Body of pancreas (tissue), 4 donors: ENCODE data around the gene UMODL1. TPM values are rescaled to one million over a fixed set of nuclear protein-coding genes. Genes with fewer than 3 reads are reported as not detected.
"Not testable (repeated sequence)": the region's sequence is repeated elsewhere in the genome, so short reads cannot be mapped to it uniquely, and the experiment has no call there.

ENCODE experiments used
- ATAC-seq: fragments of 150-250 bp; one replicate; pipeline ENCODE4 v1.9.1; 2016
- DNase-seq, 4 donors: peaks; one replicate each; pipeline ENCODE4 v3.0.0-alpha.2; 2019
- H3K27ac ChIP-seq, 4 donors: fragments of 200-600 bp; sonication (generic); 1 replicate in 3 of 4; 2 replicates in 1 of 4; pipeline versions ENCODE4 v1.5.1 to v1.6.1; 2016 to 2019; ENCODE audit warnings: mild to moderate bottlenecking in 1 of 4, mixed read lengths in 1 of 4, moderate library complexity in 1 of 4
- H3K27me3 ChIP-seq, 2 donors: fragments of 200-600 bp; sonication (generic); one replicate each; pipeline ENCODE4 v1.6.0; 2016; ENCODE audit warnings: mild to moderate bottlenecking in 1 of 2
- H3K36me3 ChIP-seq, 2 donors: fragments of 200-600 bp; sonication (generic); replicated peaks in 1 of 2; 2 replicates each; pipeline ENCODE4 v1.5.1; 2016; ENCODE audit warnings: low read depth in 2 of 2; ENCODE audit not compliant: insufficient read depth in 1 of 2
- H3K4me1 ChIP-seq: fragments of 200-600 bp; sonication (generic); one replicate; pipeline ENCODE4 v1.6.0; 2016
- H3K4me3 ChIP-seq, 2 donors: fragments of 200-600 bp; sonication (generic); 1 replicate in 1 of 2; 2 replicates in 1 of 2; pipeline ENCODE4 v1.5.1; 2016 to 2019
- H3K9me3 ChIP-seq, 3 donors: fragments of 200-600 bp; sonication (generic); 1 replicate in 2 of 3; 2 replicates in 1 of 3; pipeline ENCODE4 v1.5.1; 2016
- CTCF ChIP-seq, 7 experiments: fragments of 450-650 bp in 4 of 7; fragments of 200-600 bp in 3 of 7; sonication (generic) in 3 of 7; IDR thresholded peaks; one replicate each; pipeline ENCODE4 v1.5.1; 2016 to 2019; ENCODE audit warnings: antibody characterized with exemption in 7 of 7
- POLR2A ChIP-seq, 3 donors: fragments of 450-650 bp; IDR thresholded peaks; one replicate each; pipeline ENCODE4 v1.6.1; 2016; ENCODE audit warnings: antibody characterized with exemption in 3 of 3, mild to moderate bottlenecking in 2 of 3
- WGBS, 2 donors: methylation state at CpG; one replicate each; pipeline ENCODE4 v1.1.5; 2017; 5-methylcytosine and 5-hydroxymethylcytosine counted together
- intact Hi-C: fragments of 100-400 bp; cut with DNase I; formaldehyde crosslinking; loops from one replicate; pipeline ENCODE4 v1.15.1; 2023
- total RNA-seq, 2 donors: library from RNA; depleted of rRNA; stranded (reverse); fragments of >200 nt; gene quantifications; one replicate each; pipeline ENCODE4 v1.1.0, GENCODE V29; 2016

UMODL1 gene
- total RNA-seq, 2 donors from 2014 or later, result not detected

GRCh38 chr21:42176859-42177258 is 105.7 kb downstream of the UMODL1 start:
- H3K27ac ChIP-seq, result no peak overlapping the region
- peaks cover 0 to 2% (median 0%) of the 10 kb centered on the region in 3 donors for H3K9me3 ChIP-seq
- no peaks in the 10 kb centered on the region for H3K36me3 ChIP-seq
- 56 to 71% methylated on average over 3 of the region's 3 CpGs for WGBS, 2 donors
- no peak for ATAC-seq
- no peaks in the 10 kb centered on the region for H3K27me3 ChIP-seq
- no peak for DNase-seq
- intact Hi-C loops, result no loop called here
- H3K4me1 ChIP-seq, result no peaks in the 10 kb centered on the region
- H3K4me3 ChIP-seq, result no peak overlapping the region
- TF ChIP-seq CTCF (IDR thresholded peaks at IDR 0.05) (no peak), POLR2A (IDR thresholded peaks at IDR 0.05) (no peak)

GRCh38 chr21:42179316-42179715 is 108.2 kb downstream of the UMODL1 start:
- H3K36me3 ChIP-seq, result no peaks in the 10 kb centered on the region
- peaks cover 0 to 2% (median 0%) of the 10 kb centered on the region in 3 donors for H3K9me3 ChIP-seq
- WGBS, 2 donors, result 54 to 55% methylated on average over 3 of the region's 3 CpGs

GRCh38 chr21:42180001-42180400 is 108.9 kb downstream of the UMODL1 start:
- H3K36me3 ChIP-seq, H3K9me3 ChIP-seq, DNase-seq, H3K27ac ChIP-seq, H3K27me3 ChIP-seq, H3K4me3 ChIP-seq, H3K4me1 ChIP-seq, ATAC-seq, intact Hi-C loops: not testable (repeated sequence)
- 85 to 92% methylated on average over 3 of the region's 3 CpGs for WGBS, 2 donors

More at GRCh38 chr21:42179316-42179715, 108.2 kb downstream of the UMODL1 start:
- Histone ChIP-seq H3K4me1 (no peaks in the 10 kb centered on the region), H3K27me3 (no peaks in the 10 kb centered on the region), H3K4me3 (no peak overlapping the region), H3K27ac (no peak overlapping the region)
- TF ChIP-seq POLR2A (IDR thresholded peaks at IDR 0.05) (no peak), CTCF (IDR thresholded peaks at IDR 0.05) (no peak)
- intact Hi-C loops, result no loop called here
- ATAC-seq (no peak), DNase-seq (no peak)

- Histone ChIP-seq H3K36me3 (no peaks in the 10 kb centered on the region), H3K9me3 (peaks cover 0 to 2% (median 0%) of the 10 kb centered on the region in 3 donors), H3K4me3 (no peak overlapping the region), H3K4me1 (no peaks in the 10 kb centered on the region), H3K27ac (no peak overlapping the region), H3K27me3 (no peaks in the 10 kb centered on the region)
- no peak for DNase-seq
- intact Hi-C loops, result no loop called here
- TF ChIP-seq POLR2A (IDR thresholded peaks at IDR 0.05) (no peak), CTCF (IDR thresholded peaks at IDR 0.05) (no peak)
- WGBS, 2 donors, result 52 to 71% methylated on average over 4 of the region's 4 CpGs
- ATAC-seq, result no peak
Measured at GRCh38 chr21:42182713-42183371, 111.7 kb downstream of the UMODL1 start.

- H3K27me3 ChIP-seq, result no peaks in the 10 kb centered on the region
- no peak for DNase-seq
- no peak for ATAC-seq
- no peak overlapping the region for H3K27ac ChIP-seq
- 80 to 86% methylated on average over 6 of the region's 6 CpGs for WGBS, 2 donors
- intact Hi-C loops, result no loop called here
- H3K36me3 ChIP-seq, result no peaks in the 10 kb centered on the region
- peaks cover 0 to 2% (median 0%) of the 10 kb centered on the region in 3 donors for H3K9me3 ChIP-seq
- H3K4me1 ChIP-seq, result no peaks in the 10 kb centered on the region
- H3K4me3 ChIP-seq, result no peak overlapping the region
- TF ChIP-seq CTCF (IDR thresholded peaks at IDR 0.05), result no peak
- TF ChIP-seq POLR2A (IDR thresholded peaks at IDR 0.05), result no peak
Measured at GRCh38 chr21:42183374-42184266, 112.5 kb downstream of the UMODL1 start.
